Sigmoid colon (tissue), 4 donors: ENCODE measurements around the gene OTOP2.
"Not testable (repeated sequence)": the region's sequence is repeated elsewhere in the genome, so short reads cannot be mapped to it uniquely, and the experiment has no call there.

Experiments
- CTCF ChIP-seq, 4 experiments: fragments of 450-650 bp in 3 of 4; fragments of 200-600 bp in 1 of 4; IDR thresholded peaks; one replicate each; pipeline ENCODE4 v1.5.1; 2016 to 2019; ENCODE audit warnings: antibody characterized with exemption in 4 of 4, mild to moderate bottlenecking in 3 of 4, moderate library complexity in 2 of 4
- POLR2AphosphoS5 ChIP-seq, 4 donors: sonication (generic); formaldehyde crosslinking; IDR thresholded peaks; one replicate each; pipeline ENCODE4 v1.6.1; 2017; ENCODE audit warnings: antibody characterized with exemption in 4 of 4

GRCh38 chr17:74911423-74911822 is 12.7 kb upstream of the OTOP2 start:
- TF ChIP-seq CTCF, POLR2AphosphoS5 (IDR thresholded peaks at IDR 0.05): not testable (repeated sequence)
